ENCODE results near the gene PALD1.

The PALD1 gene

GRCh38 chr10:70507966-70508365 is 29.4 kb downstream of the PALD1 start:
- H3K4me3 ChIP-seq (ENCODE audit: low read depth, low read length) = no peak overlapping the region
- DNase-seq (ENCODE audit: low read depth) = no peak
- no peak for TF ChIP-seq CTCF (IDR thresholded peaks at IDR 0.05; ENCODE audit: insufficient read depth, low read depth, low read length, missing control alignments)

GRCh38 chr10:70508912-70509756 is 30.6 kb downstream of the PALD1 start:
- no peak overlapping the region for H3K4me3 ChIP-seq (ENCODE audit: low read depth, low read length)
- no peak for TF ChIP-seq CTCF (IDR thresholded peaks at IDR 0.05; ENCODE audit: insufficient read depth, low read depth, low read length, missing control alignments)
- peak; percentile 37 for DNase-seq (ENCODE audit: low read depth)

- DNase-seq (ENCODE audit: low read depth) = no peak
- no peak overlapping the region for H3K4me3 ChIP-seq (ENCODE audit: low read depth, low read length)
- no peak for TF ChIP-seq CTCF (IDR thresholded peaks at IDR 0.05; ENCODE audit: insufficient read depth, low read depth, low read length, missing control alignments)
Observed at GRCh38 chr10:70509757-70510147, 31.2 kb downstream of the PALD1 start.

- H3K4me3 ChIP-seq (ENCODE audit: low read depth, low read length) = no peak overlapping the region
- DNase-seq (ENCODE audit: low read depth) = no peak
- no peak for TF ChIP-seq CTCF (IDR thresholded peaks at IDR 0.05; ENCODE audit: insufficient read depth, low read depth, low read length, missing control alignments)
Observed at GRCh38 chr10:70510453-70510852, 31.9 kb downstream of the PALD1 start.

GRCh38 chr10:70510904-70511303 is 32.3 kb downstream of the PALD1 start:
- DNase-seq (ENCODE audit: low read depth) = no peak
- TF ChIP-seq CTCF (IDR thresholded peaks at IDR 0.05; ENCODE audit: insufficient read depth, low read depth, low read length, missing control alignments) = no peak
- H3K4me3 ChIP-seq (ENCODE audit: low read depth, low read length) = no peak overlapping the region

GRCh38 chr10:70512149-70512639 is 33.6 kb downstream of the PALD1 start:
- no peak overlapping the region for H3K4me3 ChIP-seq (ENCODE audit: low read depth, low read length)
- no peak for DNase-seq (ENCODE audit: low read depth)
- no peak for TF ChIP-seq CTCF (IDR thresholded peaks at IDR 0.05; ENCODE audit: insufficient read depth, low read depth, low read length, missing control alignments)

All from GM12865 (cell line).